ENCODE results near the gene RNF217. TPM values are rescaled to one million over a fixed set of nuclear protein-coding genes. Genes with fewer than 3 reads are reported as not detected.

The RNF217 gene
- total RNA-seq, 1 experiment from 2014 or later, result 42.3 TPM

DNA sequence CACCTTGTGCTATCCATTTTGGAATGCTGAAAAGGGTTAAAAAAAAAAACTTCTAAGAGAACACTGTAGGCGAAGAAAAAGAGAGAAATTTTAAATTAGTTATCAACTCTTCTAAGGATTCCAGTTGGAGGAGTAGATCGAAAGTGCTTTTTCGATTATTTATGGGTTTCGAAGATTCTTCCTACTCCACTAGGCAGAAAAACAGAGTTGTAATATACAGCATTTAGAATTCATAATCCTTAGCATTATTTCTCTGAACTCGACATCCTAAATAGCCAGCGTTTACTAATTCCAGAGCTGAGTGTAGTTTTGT, 817 bp upstream of the RNF217 start:
- BruUV-seq (replicated peaks), result TSS peak; percentile 48
- Histone ChIP-seq H3K9me3 (ENCODE audit: insufficient read depth, low read depth) (no peaks in the 10 kb centered on the region), H2AFZ (peak overlapping the region; percentile 96), H3K9me2 (ENCODE audit: insufficient read depth) (no peaks in the 10 kb centered on the region), H3K4me1 (replicated peaks; ENCODE audit: insufficient read depth) (peaks cover 38% of the 10 kb centered on the region), H3K27me3 (ENCODE audit: insufficient read depth, low read depth) (no peaks in the 10 kb centered on the region), H4K20me1 (ENCODE audit: insufficient read depth) (no peaks in the 10 kb centered on the region; the same call in 1 of the 2 replicates), H3K36me3 (ENCODE audit: low read depth) (0 out of 2 replicates have a peak, but pooled peaks cover 3% of the 10 kb centered on the region), H3K4me3 (peak overlapping the region; percentile 79), H3F3A (ENCODE audit: insufficient read depth, low read depth) (peaks cover 36% of the 10 kb centered on the region; the same call in 1 of the 2 replicates), H3K79me2 (ENCODE audit: low read depth) (peaks cover 39% of the 10 kb centered on the region), H3K4me2 (peak overlapping the region; percentile 91), H3K27ac (peak overlapping the region; percentile 46)
- DNase-seq, result no peak
- CTCF ChIA-PET, result no interaction called here
- TF ChIP-seq EZH2 (IDR thresholded peaks at IDR 0.05; ENCODE audit: low read depth), result no peak
- TF ChIP-seq, protein P1, sequence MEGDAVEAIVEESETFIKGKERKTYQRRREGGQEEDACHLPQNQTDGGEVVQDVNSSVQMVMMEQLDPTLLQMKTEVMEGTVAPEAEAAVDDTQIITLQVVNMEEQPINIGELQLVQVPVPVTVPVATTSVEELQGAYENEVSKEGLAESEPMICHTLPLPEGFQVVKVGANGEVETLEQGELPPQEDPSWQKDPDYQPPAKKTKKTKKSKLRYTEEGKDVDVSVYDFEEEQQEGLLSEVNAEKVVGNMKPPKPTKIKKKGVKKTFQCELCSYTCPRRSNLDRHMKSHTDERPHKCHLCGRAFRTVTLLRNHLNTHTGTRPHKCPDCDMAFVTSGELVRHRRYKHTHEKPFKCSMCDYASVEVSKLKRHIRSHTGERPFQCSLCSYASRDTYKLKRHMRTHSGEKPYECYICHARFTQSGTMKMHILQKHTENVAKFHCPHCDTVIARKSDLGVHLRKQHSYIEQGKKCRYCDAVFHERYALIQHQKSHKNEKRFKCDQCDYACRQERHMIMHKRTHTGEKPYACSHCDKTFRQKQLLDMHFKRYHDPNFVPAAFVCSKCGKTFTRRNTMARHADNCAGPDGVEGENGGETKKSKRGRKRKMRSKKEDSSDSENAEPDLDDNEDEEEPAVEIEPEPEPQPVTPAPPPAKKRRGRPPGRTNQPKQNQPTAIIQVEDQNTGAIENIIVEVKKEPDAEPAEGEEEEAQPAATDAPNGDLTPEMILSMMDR (conservative IDR thresholded peaks at IDR 0.05), result no peak
- intact Hi-C loops (cut with micrococcal nuclease; ENCODE audit: unreplicated experiment), result loop anchor here (5.0 to 10.0 kb wide), 4 partner anchors 36 to 343 kb away; partner anchors contain the start of gene HDDC2
- POLR2A ChIA-PET (ENCODE audit: unreplicated experiment), result interaction anchor here (0.6 to 0.7 kb wide), 3 partner anchors 20 to 134 kb away, joined by 3 to 8 read pairs (median 6); no protein-coding TSS in a partner anchor

DNA sequence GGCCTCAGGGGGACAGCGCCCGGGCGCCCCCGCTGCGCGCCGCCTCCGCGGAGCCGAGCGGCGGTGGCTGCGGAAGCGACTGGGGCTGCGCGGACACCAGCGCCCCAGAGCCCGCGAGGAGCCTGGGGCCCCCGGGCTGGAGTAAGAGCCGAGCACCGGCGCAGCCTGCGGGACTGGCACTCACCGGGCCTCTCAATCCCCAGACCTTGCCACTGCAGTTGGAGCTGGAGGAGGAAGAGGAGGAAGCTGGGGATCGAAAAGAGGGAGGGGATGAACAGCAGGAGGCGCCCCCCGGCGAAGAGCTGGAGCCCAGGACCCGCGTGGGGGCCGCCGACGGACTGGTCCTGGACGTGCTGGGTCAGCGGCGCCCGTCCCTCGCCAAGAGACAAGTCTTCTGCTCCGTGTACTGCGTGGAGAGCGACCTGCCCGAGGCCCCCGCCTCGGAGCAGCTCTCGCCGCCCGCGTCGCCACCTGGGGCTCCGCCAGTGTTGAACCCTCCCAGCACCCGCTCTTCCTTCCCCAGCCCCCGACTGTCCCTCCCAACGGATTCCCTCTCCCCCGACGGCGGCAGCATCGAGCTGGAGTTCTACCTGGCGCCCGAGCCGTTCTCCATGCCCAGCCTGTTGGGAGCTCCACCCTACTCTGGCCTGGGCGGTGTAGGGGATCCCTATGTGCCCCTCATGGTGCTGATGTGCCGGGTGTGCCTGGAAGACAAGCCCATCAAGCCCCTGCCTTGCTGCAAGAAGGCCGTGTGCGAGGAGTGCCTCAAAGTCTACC, 590 bp downstream of the RNF217 start:
- DNase-seq, result peak in 1 of 2 experiments; percentile 46
- H3K4me2 ChIP-seq, result peak overlapping the region; percentile 91
- peaks cover 53% of the 10 kb centered on the region for H3K79me2 ChIP-seq (ENCODE audit: low read depth)
- no TSS peak for BruUV-seq (replicated peaks)
- TF ChIP-seq, protein P1 (conservative IDR thresholded peaks at IDR 0.05), result peak; percentile 27; the same call in 1 of the 2 replicates
- TF ChIP-seq EZH2 (IDR thresholded peaks at IDR 0.05; ENCODE audit: low read depth), result no peak
- peak overlapping the region; percentile 79 for H3K4me3 ChIP-seq
- H3K27me3 ChIP-seq (ENCODE audit: insufficient read depth, low read depth), result no peaks in the 10 kb centered on the region
- peaks cover 1% of the 10 kb centered on the region; the same call in 1 of the 2 replicates for H4K20me1 ChIP-seq (ENCODE audit: insufficient read depth)
- intact Hi-C loops (cut with micrococcal nuclease; ENCODE audit: unreplicated experiment), result loop anchor here (2.0 to 10.0 kb wide), 6 partner anchors 34 to 342 kb away; partner anchors contain the start of gene HDDC2
- H3K27ac ChIP-seq, result peak overlapping the region; percentile 67
- peaks cover 52% of the 10 kb centered on the region for H3K4me1 ChIP-seq (replicated peaks; ENCODE audit: insufficient read depth)
- POLR2A ChIA-PET (ENCODE audit: unreplicated experiment), result interaction anchor here (0.6 to 1.1 kb wide), 4 partner anchors 19 to 401 kb away, joined by 3 to 10 read pairs (median 5); no protein-coding TSS in a partner anchor
- peaks cover 44% of the 10 kb centered on the region for H3F3A ChIP-seq (ENCODE audit: insufficient read depth, low read depth)
- CTCF ChIA-PET, result interaction anchor here (0.5 to 1.5 kb wide), 4 partner anchors 21 to 161 kb away, joined by 3 to 14 read pairs (median 4); no protein-coding TSS in a partner anchor
- no peaks in the 10 kb centered on the region for H3K9me3 ChIP-seq (ENCODE audit: insufficient read depth, low read depth)
- peaks cover 13% of the 10 kb centered on the region; the same call in 1 of the 2 replicates for H3K36me3 ChIP-seq (ENCODE audit: low read depth)
- H3K9me2 ChIP-seq (ENCODE audit: insufficient read depth), result no peaks in the 10 kb centered on the region
- peak overlapping the region; percentile 96 for H2AFZ ChIP-seq

DNA sequence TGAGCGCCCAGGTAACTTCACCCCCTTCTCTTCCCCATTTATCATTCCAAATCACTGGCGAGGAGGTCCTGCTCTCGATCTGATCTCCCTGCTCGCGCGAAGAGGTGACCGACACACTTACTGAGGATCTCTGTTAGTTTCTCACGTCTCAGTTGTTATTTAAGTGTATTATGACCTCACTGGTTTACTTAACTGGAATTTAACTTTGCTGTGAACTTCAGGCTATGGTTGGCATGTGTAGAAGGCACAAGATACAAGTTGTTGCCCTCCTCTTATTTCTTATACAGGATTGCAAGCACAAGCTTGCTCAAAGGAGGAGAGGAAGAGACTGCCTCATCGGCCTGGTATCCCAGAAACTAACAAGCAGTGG, 1.2 kb downstream of the RNF217 start:
- peak overlapping the region; percentile 96 for H2AFZ ChIP-seq
- peak in 1 of 2 experiments; percentile 63 for DNase-seq
- no peaks in the 10 kb centered on the region for H3K27me3 ChIP-seq (ENCODE audit: insufficient read depth, low read depth)
- TF ChIP-seq, protein P1 (conservative IDR thresholded peaks at IDR 0.05), result no peak
- no peak for TF ChIP-seq EZH2 (IDR thresholded peaks at IDR 0.05; ENCODE audit: low read depth)
- ChIA-PET CTCF (interaction anchor here (0.7 to 1.5 kb wide), 4 partner anchors 36 to 161 kb away, joined by 3 to 4 read pairs (median 4); no protein-coding TSS in a partner anchor), POLR2A (ENCODE audit: unreplicated experiment) (interaction anchor here (0.6 to 1.1 kb wide), 6 partner anchors 19 to 400 kb away, joined by 3 to 10 read pairs (median 5); no protein-coding TSS in a partner anchor)
- H3K9me2 ChIP-seq (ENCODE audit: insufficient read depth), result no peaks in the 10 kb centered on the region
- H3K4me1 ChIP-seq (replicated peaks; ENCODE audit: insufficient read depth), result peaks cover 58% of the 10 kb centered on the region
- H3K4me3 ChIP-seq, result peak overlapping the region; percentile 79
- peaks cover 7% of the 10 kb centered on the region; the same call in 1 of the 2 replicates for H4K20me1 ChIP-seq (ENCODE audit: insufficient read depth)
- no TSS peak for BruUV-seq (replicated peaks)
- intact Hi-C loops (cut with micrococcal nuclease; ENCODE audit: unreplicated experiment), result loop anchor here (2.0 to 10.0 kb wide), 6 partner anchors 34 to 341 kb away; partner anchors contain the start of gene HDDC2
- peaks cover 18% of the 10 kb centered on the region; the same call in 1 of the 2 replicates for H3K36me3 ChIP-seq (ENCODE audit: low read depth)
- no peaks in the 10 kb centered on the region for H3K9me3 ChIP-seq (ENCODE audit: insufficient read depth, low read depth)
- peaks cover 47% of the 10 kb centered on the region for H3F3A ChIP-seq (ENCODE audit: insufficient read depth, low read depth)
- peaks cover 59% of the 10 kb centered on the region for H3K79me2 ChIP-seq (ENCODE audit: low read depth)
- H3K27ac ChIP-seq, result peak overlapping the region; percentile 67
- peak overlapping the region; percentile 91 for H3K4me2 ChIP-seq

Measured in PC-9 (cell line).